ENCODE measurements around the gene PDE4D. TPM values are rescaled to one million over a fixed set of nuclear protein-coding genes. Genes with fewer than 3 reads are reported as not detected.

PDE4D gene
- total and polyA plus RNA-seq, 2 donors (not counting 1 experiment from before 2014, with no cell fraction given) = 14.9 to 171 TPM

- Histone ChIP-seq H3K79me2 (ENCODE audit: control insufficient read depth, insufficient read depth, low read length) (no peaks in the 10 kb centered on the region), H3K9ac (ENCODE audit: low read length) (no peak overlapping the region), H2AFZ (ENCODE audit: insufficient read depth, low read depth, low read length, poor library complexity, severe bottlenecking) (no peak overlapping the region), H3K4me1 (ENCODE audit: control insufficient read depth in 2 of 2, insufficient read depth in 2 of 2, low read length in 2 of 2) (no peaks in the 10 kb centered on the region), H3K4me3 (ENCODE audit: control extremely low read depth in 1 of 5, extremely low read depth in 1 of 5, insufficient read depth in 1 of 5, low read depth in 2 of 5, low read length in 4 of 5) (no peak overlapping the region), H3K27ac (ENCODE audit: low read length in 2 of 2) (no peak overlapping the region), H4K20me1 (ENCODE audit: control insufficient read depth, insufficient read depth, low read length, poor library complexity, severe bottlenecking) (no peaks in the 10 kb centered on the region), H3K27me3 (replicated peaks in 1 of 4; ENCODE audit: control extremely low read depth in 1 of 4, control insufficient read depth in 3 of 4, insufficient read depth in 4 of 4, low read length in 3 of 4) (no peaks in the 10 kb centered on the region), H3K9me3 (ENCODE audit: control extremely low read depth in 1 of 3, control insufficient read depth in 2 of 3, insufficient read depth in 1 of 3, low read length in 2 of 3) (no peaks in the 10 kb centered on the region), H3K36me3 (replicated peaks in 1 of 2; ENCODE audit: control extremely low read depth in 1 of 2, control insufficient read depth in 1 of 2, extremely low read depth in 1 of 2, insufficient read depth in 2 of 2, low read length in 1 of 2) (no peaks in the 10 kb centered on the region), H3K4me2 (replicated peaks; ENCODE audit: low read depth, low read length, poor library complexity, severe bottlenecking) (no peak overlapping the region)
- no peak overlapping the region for H3K4me3 Mint-ChIP-seq
- intact Hi-C loops (cut with micrococcal nuclease) = no loop called here
- DNase-seq = no peak
- POLR2A ChIA-PET = no interaction called here
- no peak for ATAC-seq (ENCODE audit: low read depth)
- CTCF ChIA-PET = no interaction called here
- H3K4me1 Mint-ChIP-seq = no peaks in the 10 kb centered on the region
- no peak overlapping the region for H3K27ac Mint-ChIP-seq
- H3K27me3 Mint-ChIP-seq = no peaks in the 10 kb centered on the region
- TF ChIP-seq EZH2 (IDR thresholded peaks at IDR 0.05; ENCODE audit: borderline replicate concordance, insufficient read depth, low read depth, low read length, poor library complexity, severe bottlenecking) (no peak), CTCF (IDR thresholded peaks at IDR 0.05) (no peak)
- WGBS (ENCODE audit: insufficient coverage) = 45% methylated on average over 2 of the region's 5 CpGs
- no peaks in the 10 kb centered on the region for H3K9me3 Mint-ChIP-seq (ENCODE audit: insufficient read depth)
Measured at GRCh38 chr5:59099270-59099994, 794.1 kb downstream of the PDE4D start.

- Histone ChIP-seq H4K20me1 (ENCODE audit: control insufficient read depth, insufficient read depth, low read length, poor library complexity, severe bottlenecking) (no peaks in the 10 kb centered on the region), H3K36me3 (replicated peaks in 1 of 2; ENCODE audit: control extremely low read depth in 1 of 2, control insufficient read depth in 1 of 2, extremely low read depth in 1 of 2, insufficient read depth in 2 of 2, low read length in 1 of 2) (no peaks in the 10 kb centered on the region), H3K79me2 (ENCODE audit: control insufficient read depth, insufficient read depth, low read length) (no peaks in the 10 kb centered on the region), H3K4me1 (ENCODE audit: control insufficient read depth in 2 of 2, insufficient read depth in 2 of 2, low read length in 2 of 2) (no peaks in the 10 kb centered on the region), H3K9me3 (ENCODE audit: control extremely low read depth in 1 of 3, control insufficient read depth in 2 of 3, insufficient read depth in 1 of 3, low read length in 2 of 3) (no peaks in the 10 kb centered on the region), H3K27ac (ENCODE audit: low read length in 2 of 2) (no peak overlapping the region), H3K9ac (ENCODE audit: low read length) (no peak overlapping the region), H3K27me3 (replicated peaks in 1 of 4; ENCODE audit: control extremely low read depth in 1 of 4, control insufficient read depth in 3 of 4, insufficient read depth in 4 of 4, low read length in 3 of 4) (no peaks in the 10 kb centered on the region), H2AFZ (ENCODE audit: insufficient read depth, low read depth, low read length, poor library complexity, severe bottlenecking) (no peak overlapping the region), H3K4me2 (replicated peaks; ENCODE audit: low read depth, low read length, poor library complexity, severe bottlenecking) (no peak overlapping the region), H3K4me3 (ENCODE audit: control extremely low read depth in 1 of 5, extremely low read depth in 1 of 5, insufficient read depth in 1 of 5, low read depth in 2 of 5, low read length in 4 of 5) (no peak overlapping the region)
- Mint-ChIP-seq H3K9me3 (ENCODE audit: insufficient read depth) (no peaks in the 10 kb centered on the region), H3K4me1 (no peaks in the 10 kb centered on the region), H3K27ac (no peak overlapping the region), H3K27me3 (no peaks in the 10 kb centered on the region), H3K4me3 (no peak overlapping the region)
- ATAC-seq (ENCODE audit: low read depth) = no peak
- no peak for TF ChIP-seq EZH2 (IDR thresholded peaks at IDR 0.05; ENCODE audit: borderline replicate concordance, insufficient read depth, low read depth, low read length, poor library complexity, severe bottlenecking)
- no peak for TF ChIP-seq CTCF (IDR thresholded peaks at IDR 0.05)
- no peak for DNase-seq
- intact Hi-C loops (cut with micrococcal nuclease) = no loop called here
- no CpG with 5 or more reads among the region's 2 CpGs for WGBS (ENCODE audit: insufficient coverage)
- CTCF ChIA-PET = no interaction called here
- POLR2A ChIA-PET = no interaction called here
Measured at GRCh38 chr5:59098743-59099142, 794.8 kb downstream of the PDE4D start.
